ENCODE results near the gene PARP3. TPM values are rescaled to one million over a fixed set of nuclear protein-coding genes. Genes with fewer than 3 reads are reported as not detected.

PARP3 gene
- total RNA-seq, 1 donor from 2014 or later, result 4.6 TPM

GRCh38 chr3:51962854-51963530, 20.8 kb downstream of the PARP3 start:
- H3K4me1 Mint-ChIP-seq, result peaks cover 51% of the 10 kb centered on the region
- no peak overlapping the region for H3K27ac Mint-ChIP-seq (ENCODE audit: unreplicated experiment)
- H3K9me3 Mint-ChIP-seq, result no peaks in the 10 kb centered on the region
- TF ChIP-seq CTCF (conservative IDR thresholded peaks at IDR 0.05), result no peak
- no peak overlapping the region for H3K4me3 Mint-ChIP-seq
- DNase-seq (ENCODE audit: low read depth, low spot score), result no peak
- H3K36me3 Mint-ChIP-seq (ENCODE audit: low read depth), result peaks cover 4% of the 10 kb centered on the region
- no peaks in the 10 kb centered on the region for H3K27me3 Mint-ChIP-seq (ENCODE audit: low read depth)

- no peaks in the 10 kb centered on the region for H3K36me3 Mint-ChIP-seq (ENCODE audit: low read depth)
- H3K27ac Mint-ChIP-seq (ENCODE audit: unreplicated experiment), result no peak overlapping the region
- no peaks in the 10 kb centered on the region for H3K27me3 Mint-ChIP-seq (ENCODE audit: low read depth)
- DNase-seq (ENCODE audit: low read depth, low spot score), result no peak
- H3K9me3 Mint-ChIP-seq, result no peaks in the 10 kb centered on the region
- H3K4me1 Mint-ChIP-seq, result peaks cover 57% of the 10 kb centered on the region
- H3K4me3 Mint-ChIP-seq, result peak overlapping the region; percentile 95
- TF ChIP-seq CTCF (conservative IDR thresholded peaks at IDR 0.05), result no peak
Observed at GRCh38 chr3:51963951-51964451, 21.8 kb downstream of the PARP3 start.

- Mint-ChIP-seq H3K36me3 (ENCODE audit: low read depth) (no peaks in the 10 kb centered on the region), H3K4me3 (peak overlapping the region; percentile 95), H3K27ac (ENCODE audit: unreplicated experiment) (no peak overlapping the region), H3K9me3 (no peaks in the 10 kb centered on the region), H3K27me3 (ENCODE audit: low read depth) (no peaks in the 10 kb centered on the region), H3K4me1 (peaks cover 60% of the 10 kb centered on the region)
- no peak for TF ChIP-seq CTCF (conservative IDR thresholded peaks at IDR 0.05)
- no peak for DNase-seq (ENCODE audit: low read depth, low spot score)
Observed at GRCh38 chr3:51964521-51964920, 22.4 kb downstream of the PARP3 start.

GRCh38 chr3:51966016-51966415, 23.9 kb downstream of the PARP3 start:
- TF ChIP-seq CTCF (conservative IDR thresholded peaks at IDR 0.05), result no peak
- Mint-ChIP-seq H3K27ac (ENCODE audit: unreplicated experiment) (peak overlapping the region; percentile 98), H3K36me3 (ENCODE audit: low read depth) (no peaks in the 10 kb centered on the region), H3K9me3 (no peaks in the 10 kb centered on the region), H3K27me3 (ENCODE audit: low read depth) (no peaks in the 10 kb centered on the region), H3K4me3 (peak overlapping the region; percentile 95), H3K4me1 (peaks cover 60% of the 10 kb centered on the region)
- DNase-seq (ENCODE audit: low read depth, low spot score), result no peak

GRCh38 chr3:51966486-51966885, 24.3 kb downstream of the PARP3 start:
- no peaks in the 10 kb centered on the region for H3K36me3 Mint-ChIP-seq (ENCODE audit: low read depth)
- peak overlapping the region; percentile 98 for H3K27ac Mint-ChIP-seq (ENCODE audit: unreplicated experiment)
- no peak for DNase-seq (ENCODE audit: low read depth, low spot score)
- no peaks in the 10 kb centered on the region for H3K27me3 Mint-ChIP-seq (ENCODE audit: low read depth)
- H3K4me1 Mint-ChIP-seq, result peaks cover 58% of the 10 kb centered on the region
- H3K4me3 Mint-ChIP-seq, result peak overlapping the region; percentile 95
- H3K9me3 Mint-ChIP-seq, result no peaks in the 10 kb centered on the region
- TF ChIP-seq CTCF (conservative IDR thresholded peaks at IDR 0.05), result no peak

All from neural crest cell (in vitro differentiated cells).